ENCODE data around the gene ATE1.
"Not testable (repeated sequence)": the region's sequence is repeated elsewhere in the genome, so short reads cannot be mapped to it uniquely, and the experiment has no call there.

ATE1 gene

GRCh38 chr10:121702351-121703320 lies 225.2 kb downstream of the ATE1 start:
- peak; percentile 78 for DNase-seq (ENCODE audit: low read depth)
- H3K4me3 ChIP-seq (ENCODE audit: low read length) = no peak overlapping the region
- no peak for TF ChIP-seq CTCF (conservative IDR thresholded peaks at IDR 0.05; ENCODE audit: low read length)

GRCh38 chr10:121700416-121700815 lies 227.4 kb downstream of the ATE1 start:
- no peak for TF ChIP-seq CTCF (conservative IDR thresholded peaks at IDR 0.05; ENCODE audit: low read length)
- no peak overlapping the region for H3K4me3 ChIP-seq (ENCODE audit: low read length)
- no peak for DNase-seq (ENCODE audit: low read depth)

- not testable (repeated sequence) for DNase-seq (ENCODE audit: low read depth)
Measured at GRCh38 chr10:121699703-121700102, 228.1 kb downstream of the ATE1 start.

GRCh38 chr10:121698902-121699301 lies 228.9 kb downstream of the ATE1 start:
- H3K4me3 ChIP-seq (ENCODE audit: low read length) = no peak overlapping the region
- DNase-seq (ENCODE audit: low read depth) = no peak
- no peak for TF ChIP-seq CTCF (conservative IDR thresholded peaks at IDR 0.05; ENCODE audit: low read length)

More at GRCh38 chr10:121699703-121700102, 228.1 kb downstream of the ATE1 start:
- H3K4me3 ChIP-seq (ENCODE audit: low read length) = not testable (repeated sequence)

GRCh38 chr10:121698336-121698735 lies 229.5 kb downstream of the ATE1 start:
- no peak for DNase-seq (ENCODE audit: low read depth)
- no peak for TF ChIP-seq CTCF (conservative IDR thresholded peaks at IDR 0.05; ENCODE audit: low read length)
- no peak overlapping the region for H3K4me3 ChIP-seq (ENCODE audit: low read length)

GRCh38 chr10:121696854-121697253 lies 231.0 kb downstream of the ATE1 start:
- TF ChIP-seq CTCF (conservative IDR thresholded peaks at IDR 0.05; ENCODE audit: low read length) = peak; percentile 27
- DNase-seq (ENCODE audit: low read depth) = no peak
- H3K4me3 ChIP-seq (ENCODE audit: low read length) = no peak overlapping the region

DNA sequence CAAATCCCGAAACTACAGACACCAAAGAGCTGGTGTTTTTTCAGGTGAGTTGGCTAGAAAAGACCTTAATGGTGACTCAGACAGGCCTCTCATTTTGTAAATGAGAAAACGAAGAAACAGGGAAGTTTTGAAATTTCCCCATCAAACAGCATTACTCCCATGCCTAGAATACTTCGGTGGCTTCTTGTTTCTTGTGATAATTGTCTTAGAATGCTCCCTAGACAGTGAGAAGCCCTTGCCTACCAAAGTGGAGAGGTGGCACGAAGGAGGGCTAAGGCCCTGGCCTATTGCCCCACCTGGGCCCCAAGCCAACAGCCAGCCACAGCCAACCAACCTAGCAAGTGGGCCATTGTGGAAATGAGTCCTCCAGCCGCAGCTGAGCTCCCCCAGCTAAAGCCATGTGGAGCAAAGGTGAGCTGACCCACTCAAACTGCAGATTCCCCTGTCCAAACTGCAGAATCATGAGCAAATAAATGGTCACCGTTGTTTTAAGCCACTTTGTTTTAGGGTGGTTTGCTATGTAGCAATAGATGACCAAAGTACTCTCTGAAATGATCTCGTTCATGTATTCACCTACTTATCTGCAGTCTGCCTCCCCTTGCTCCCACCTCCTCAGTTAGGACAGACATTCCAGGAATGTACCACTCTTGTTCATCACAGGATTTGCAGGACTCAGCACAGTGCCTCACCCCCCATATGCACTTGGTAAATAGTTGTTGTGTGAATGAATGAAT lies 231.9 kb downstream of the ATE1 start:
- TF ChIP-seq CTCF (conservative IDR thresholded peaks at IDR 0.05; ENCODE audit: low read length) = no peak
- no peak for DNase-seq (ENCODE audit: low read depth)
- H3K4me3 ChIP-seq (ENCODE audit: low read length) = no peak overlapping the region

Data from AG10803 (cell line).